DOHH2 (cell line): ENCODE results near the gene ZNF79.

Source experiments
- H3F3A ChIP-seq: fragments of 200-600 bp; sonication (generic), shearing (Covaris generic); 2 replicates; pipeline ENCODE4 v1.6.0; 2016; ENCODE audit warnings: antibody characterized with exemption, mild to moderate bottlenecking; ENCODE audit not compliant: control insufficient read depth, insufficient read depth
- H3K27ac ChIP-seq: fragments of 200-600 bp; sonication (generic); 2 replicates; pipeline ENCODE4 v1.5.1; 2014; ENCODE audit warnings: low read depth, mild to moderate bottlenecking, low read length, moderate library complexity
- H3K27me3 ChIP-seq: fragments of 200-600 bp; sonication (generic); 2 replicates; pipeline ENCODE4 v1.6.1; 2014; ENCODE audit warnings: mild to moderate bottlenecking, low read length, mixed read lengths; ENCODE audit not compliant: control insufficient read depth
- H3K36me3 ChIP-seq: fragments of 200-600 bp; sonication (generic); 2 replicates; pipeline ENCODE4 v1.6.1; 2014; ENCODE audit warnings: mild to moderate bottlenecking, low read length, moderate library complexity, mixed read lengths; ENCODE audit not compliant: control insufficient read depth
- H3K4me1 ChIP-seq: fragments of 200-600 bp; sonication (generic); 2 replicates; pipeline ENCODE4 v1.6.1; 2014; ENCODE audit warnings: mild to moderate bottlenecking, low read length, mixed read lengths; ENCODE audit not compliant: control insufficient read depth
- H3K4me2 ChIP-seq: fragments of 200-600 bp; sonication (generic); 2 replicates; pipeline ENCODE4 v1.6.0; 2014; ENCODE audit warnings: mild to moderate bottlenecking, low read length, moderate library complexity
- H3K4me3 ChIP-seq: fragments of 200-600 bp; sonication (generic); 2 replicates; pipeline ENCODE4 v1.5.1; 2014; ENCODE audit warnings: mild to moderate bottlenecking, low read length, mixed read lengths
- H3K79me2 ChIP-seq: fragments of 200-600 bp; sonication (generic); 2 replicates; pipeline ENCODE4 v1.6.1; 2014; ENCODE audit warnings: mild to moderate bottlenecking, low read length, mixed read lengths; ENCODE audit not compliant: control insufficient read depth
- H3K9me2 ChIP-seq: fragments of 200-600 bp; sonication (generic); replicated peaks from 2 replicates; pipeline ENCODE4 v1.6.1; 2014; ENCODE audit warnings: mild to moderate bottlenecking, low read length, mixed read lengths; ENCODE audit not compliant: control insufficient read depth
- H3K9me3 ChIP-seq: fragments of 200-600 bp; sonication (generic); 2 replicates; pipeline ENCODE4 v1.6.1; 2014; ENCODE audit warnings: antibody characterized with exemption, low read length, mixed read lengths; ENCODE audit not compliant: control insufficient read depth, insufficient read depth
- H4K20me1 ChIP-seq: fragments of 200-600 bp; sonication (generic); 2 replicates; pipeline ENCODE4 v1.6.0; 2014; ENCODE audit warnings: low read depth, mild to moderate bottlenecking, antibody characterized with exemption, low read length, moderate library complexity; ENCODE audit not compliant: control insufficient read depth, insufficient read depth
- CTCF ChIP-seq: fragments of 200-600 bp; sonication (generic); IDR thresholded peaks from one replicate; pipeline ENCODE4 v1.5.1; 2014; ENCODE audit warnings: antibody characterized with exemption, mild to moderate bottlenecking, low read depth, low read length; ENCODE audit not compliant: poor library complexity, severe bottlenecking
- EZH2phosphoT487 ChIP-seq: fragments of 200-600 bp; sonication (generic); IDR thresholded peaks from 2 replicates; pipeline ENCODE4 v1.6.1; 2017; ENCODE audit warnings: borderline replicate concordance, mild to moderate bottlenecking, antibody characterized with exemption, low read length, moderate library complexity, mixed read lengths

The ZNF79 gene

GRCh38 chr9:127491516-127491915 lies 67.3 kb downstream of the ZNF79 start:
- Histone ChIP-seq H3K4me2 (no peak overlapping the region), H3K36me3 (no peaks in the 10 kb centered on the region; the same call in 1 of the 2 replicates), H3K4me3 (no peak overlapping the region), H3K79me2 (no peaks in the 10 kb centered on the region), H3K9me3 (no peaks in the 10 kb centered on the region), H3K4me1 (no peaks in the 10 kb centered on the region), H3K27me3 (no peaks in the 10 kb centered on the region), H4K20me1 (no peaks in the 10 kb centered on the region), H3F3A (no peaks in the 10 kb centered on the region), H3K9me2 (no peaks in the 10 kb centered on the region), H3K27ac (no peak overlapping the region)
- TF ChIP-seq EZH2phosphoT487 (no peak), CTCF (no peak)

- Histone ChIP-seq H3K27ac (no peak overlapping the region), H3K36me3 (no peaks in the 10 kb centered on the region; the same call in 1 of the 2 replicates), H3K4me3 (no peak overlapping the region), H3K9me3 (no peaks in the 10 kb centered on the region), H3K4me1 (no peaks in the 10 kb centered on the region), H3K9me2 (no peaks in the 10 kb centered on the region), H3K27me3 (no peaks in the 10 kb centered on the region), H3K4me2 (no peak overlapping the region), H3K79me2 (no peaks in the 10 kb centered on the region), H4K20me1 (no peaks in the 10 kb centered on the region), H3F3A (no peaks in the 10 kb centered on the region)
- TF ChIP-seq EZH2phosphoT487 (no peak), CTCF (no peak)
Measured at GRCh38 chr9:127492616-127493015, 68.4 kb downstream of the ZNF79 start.

GRCh38 chr9:127493592-127494303 lies 69.6 kb downstream of the ZNF79 start:
- Histone ChIP-seq H3K79me2 (no peaks in the 10 kb centered on the region), H3K4me1 (no peaks in the 10 kb centered on the region), H4K20me1 (no peaks in the 10 kb centered on the region), H3K4me3 (no peak overlapping the region), H3K27me3 (no peaks in the 10 kb centered on the region), H3K36me3 (no peaks in the 10 kb centered on the region; the same call in 1 of the 2 replicates), H3K27ac (no peak overlapping the region), H3K4me2 (no peak overlapping the region), H3K9me2 (no peaks in the 10 kb centered on the region), H3F3A (no peaks in the 10 kb centered on the region), H3K9me3 (no peaks in the 10 kb centered on the region)
- TF ChIP-seq CTCF = no peak
- TF ChIP-seq EZH2phosphoT487 = no peak
